K562 (cell line): Measurements from ENCODE around the gene MYH3. TPM values are rescaled to one million over a fixed set of nuclear protein-coding genes. Genes with fewer than 3 reads are reported as not detected.

Experiments
- CTBP1 ChIP-seq: fragments of 450-650 bp; IDR thresholded peaks from 2 replicates; pipeline ENCODE4 v1.6.1; 2016; ENCODE audit warnings: borderline replicate concordance
- CXXC5 ChIP-seq: fragments of 250-450 bp; sonication (Bioruptor Pico); IDR thresholded peaks from 2 replicates; pipeline ENCODE4 v1.8.0; 2022; ENCODE audit warnings: inconsistent platforms, mild to moderate bottlenecking, moderate library complexity
- MED1 ChIP-seq: sonication (generic); formaldehyde crosslinking; IDR thresholded peaks from 2 replicates; pipeline ENCODE4 v1.8.1; 2023; ENCODE audit warnings: missing genetic modification reagents, borderline replicate concordance
- SMARCB1 ChIP-seq: IDR thresholded peaks from 2 replicates; pipeline ENCODE4 v1.6.1; 2011; ENCODE audit warnings: improper control_type of control experiment, low read depth; ENCODE audit not compliant: insufficient read length
- SRSF3 ChIP-seq: fragments of 200-400 bp; formaldehyde crosslinking; IDR thresholded peaks from 2 replicates; pipeline ENCODE4 v1.6.1; 2016; ENCODE audit warnings: mild to moderate bottlenecking, low read length, moderate library complexity; ENCODE audit not compliant: insufficient read depth
- U2AF1 ChIP-seq: fragments of 200-400 bp; formaldehyde crosslinking; optimal IDR thresholded peaks from 2 replicates; pipeline ENCODE3; 2017; ENCODE audit warnings: mild to moderate bottlenecking, low read depth, low read length, moderate library complexity
- YY1 ChIP-seq, 3 experiments: IDR thresholded peaks; 2 replicates each; pipeline ENCODE4 v1.6.1; 2011; ENCODE audit warnings: low read length in 2 of 3, mild to moderate bottlenecking in 2 of 3, moderate library complexity in 2 of 3, borderline replicate concordance in 1 of 3, control low read depth in 1 of 3, low read depth in 1 of 3; ENCODE audit not compliant: insufficient read depth in 3 of 3, insufficient replicate concordance in 2 of 3, control insufficient read depth in 1 of 3, insufficient read length in 1 of 3; ENCODE audit errors: extremely low read depth in 1 of 3
- ZFPM2 ChIP-seq: fragments of 250-450 bp; sonication (Bioruptor Pico); IDR thresholded peaks from 2 replicates; pipeline ENCODE4 v1.5.1; 2022; ENCODE audit warnings: mild to moderate bottlenecking
- ZNF143 ChIP-seq: sonication (generic); formaldehyde crosslinking; IDR thresholded peaks from 2 replicates; pipeline ENCODE4 v1.9.0; 2022; ENCODE audit warnings: mild to moderate bottlenecking, missing genetic modification reagents
- ZNF263 ChIP-seq: sonication (generic); formaldehyde crosslinking; IDR thresholded peaks from 2 replicates; pipeline ENCODE4 v1.8.0; 2022; ENCODE audit warnings: mild to moderate bottlenecking, missing genetic modification reagents, borderline replicate concordance
- ZNF436 ChIP-seq: fragments of 250-450, 450-650 bp; sonication (Bioruptor Pico); formaldehyde crosslinking; IDR thresholded peaks from 2 replicates; pipeline ENCODE4 v1.7.0; 2020; ENCODE audit warnings: mild to moderate bottlenecking
- ZNF785 ChIP-seq: fragments of 250-450 bp; sonication (Bioruptor Pico); IDR thresholded peaks from 2 replicates; pipeline ENCODE4 v1.4.0; 2020; ENCODE audit warnings: mild to moderate bottlenecking
- polyA plus RNA-seq, 8 experiments: library from polyadenylated mRNA; depleted of rRNA in 4 of 8; stranded (reverse) in 5 of 8; unstranded in 3 of 8; fragments of >200 nt; fragmentation: Nextera tagmentation in 2 of 8; fragmentation: Illumina TruSeq in 1 of 8; extraction: Ambion mirVana in 2 of 8; extraction: Trizol in 1 of 8; gene quantifications; 2 replicates each; pipeline versions ENCODE4 v1.2.1 to v1.2.3, GENCODE V29; 2011 to 2014; ENCODE audit warnings: inconsistent platforms in 1 of 8, missing spikeins in 1 of 8
- total RNA-seq, 7 experiments: library from RNA; depleted of rRNA in 6 of 7; stranded (reverse); fragments of >200 nt in 6 of 7; fragmentation: Illumina TruSeq in 2 of 7; extraction: Trizol in 2 of 7; gene quantifications; 2 replicates each; pipeline versions ENCODE4 v1.2.1 to v1.2.3, GENCODE V29; 2011 to 2021; ENCODE audit warnings: low replicate concordance in 1 of 7
- TF ChIP-seq, protein P1 (sequence below), 2 experiments: fragments of 200-800 bp in 1 of 2; sonication (Bioruptor generic) in 1 of 2; sonication (generic) in 1 of 2; formaldehyde crosslinking in 1 of 2; IDR thresholded peaks in 1 of 2; conservative IDR thresholded peaks in 1 of 2; 2 replicates each; pipeline versions ENCODE4 v1.5.0 to v1.6.1; 2016 to 2020; ENCODE audit warnings: missing compliant biosample characterization in 1 of 2, missing genetic modification characterization in 1 of 2, missing genetic modification reagents in 1 of 2
- TF ChIP-seq, protein P2 (sequence below): fragments of 200-400 bp; formaldehyde crosslinking; IDR thresholded peaks from 2 replicates; pipeline ENCODE4 v1.6.1; 2017; ENCODE audit warnings: mild to moderate bottlenecking, low read depth, low read length, moderate library complexity
- TF ChIP-seq, protein P3 (sequence below): fragments of 450-650 bp; IDR thresholded peaks from 2 replicates; pipeline ENCODE4 v1.6.1; 2018; ENCODE audit not compliant: partially characterized antibody
- TF ChIP-seq, protein P4 (sequence below): sonication (generic); formaldehyde crosslinking; IDR thresholded peaks from 2 replicates; pipeline ENCODE4 v1.8.1; 2023; ENCODE audit warnings: mild to moderate bottlenecking, missing genetic modification reagents, moderate library complexity

Gene MYH3
- total and polyA plus RNA-seq, 9 of the 15 experiments (the other 6 are each of a cell fraction or from before 2014, with no cell fraction given), result 0.24 to 0.75 (median 0.40) TPM; not detected in 1

DNA sequence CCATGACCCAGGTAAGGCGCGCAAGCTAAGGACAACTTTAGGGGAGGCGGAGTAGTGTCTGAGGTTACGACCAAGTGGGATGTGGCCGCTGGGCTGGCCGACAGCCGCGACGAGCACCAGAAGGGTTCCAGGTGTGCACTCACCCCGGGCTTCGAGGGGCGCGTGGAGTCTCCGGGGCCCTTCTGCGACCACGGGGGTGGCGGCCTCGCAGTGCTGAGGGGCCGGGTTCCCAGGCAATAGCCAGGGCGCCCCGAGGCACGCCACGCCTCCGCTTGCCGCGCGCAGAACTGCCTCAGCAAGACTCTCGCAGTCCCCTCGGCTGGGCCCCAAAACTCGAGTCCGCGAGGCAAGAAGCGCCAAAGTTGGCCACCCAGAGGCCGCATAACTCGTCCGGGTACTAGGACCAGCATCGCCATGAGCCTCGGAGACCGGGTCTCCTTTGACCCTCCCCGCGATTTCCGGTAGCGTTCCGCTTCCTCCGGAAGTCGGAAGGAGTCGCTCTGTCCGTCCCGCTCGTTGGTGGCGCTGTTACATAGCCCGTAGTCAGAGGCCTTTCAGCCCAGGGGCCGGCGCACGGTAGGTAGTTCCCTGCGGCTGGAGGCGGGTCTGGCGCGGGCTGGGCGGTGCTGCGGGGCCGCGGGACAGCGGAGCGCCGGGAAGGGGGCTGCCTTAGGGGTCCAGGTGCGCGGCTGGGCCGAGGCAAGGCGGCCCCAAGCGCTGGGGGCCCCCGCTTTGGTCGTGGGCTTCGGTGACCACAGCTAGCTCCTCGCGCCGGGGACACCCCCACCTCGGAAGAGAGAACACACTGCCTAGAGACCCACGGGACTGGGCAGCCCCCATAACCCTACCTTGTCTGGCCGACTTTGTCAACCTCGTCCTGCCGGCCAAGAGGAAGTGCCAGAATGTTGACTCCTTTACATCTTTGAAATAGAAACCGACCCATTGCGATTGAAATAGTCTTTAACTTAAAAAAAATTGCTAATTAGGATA is 40.3 kb upstream of the MYH3 start, which contains the start of the genes ADPRM and SCO1 (continued):
- TF ChIP-seq, protein P1, sequence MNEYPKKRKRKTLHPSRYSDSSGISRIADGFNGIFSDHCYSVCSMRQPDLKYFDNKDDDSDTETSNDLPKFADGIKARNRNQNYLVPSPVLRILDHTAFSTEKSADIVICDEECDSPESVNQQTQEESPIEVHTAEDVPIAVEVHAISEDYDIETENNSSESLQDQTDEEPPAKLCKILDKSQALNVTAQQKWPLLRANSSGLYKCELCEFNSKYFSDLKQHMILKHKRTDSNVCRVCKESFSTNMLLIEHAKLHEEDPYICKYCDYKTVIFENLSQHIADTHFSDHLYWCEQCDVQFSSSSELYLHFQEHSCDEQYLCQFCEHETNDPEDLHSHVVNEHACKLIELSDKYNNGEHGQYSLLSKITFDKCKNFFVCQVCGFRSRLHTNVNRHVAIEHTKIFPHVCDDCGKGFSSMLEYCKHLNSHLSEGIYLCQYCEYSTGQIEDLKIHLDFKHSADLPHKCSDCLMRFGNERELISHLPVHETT (CRISPR knock-in tag; conservative IDR thresholded peaks at IDR 0.05 in 1 of 2, IDR thresholded peaks at IDR 0.05 in 1 of 2), result peak in 1 of 2 experiments; percentile 83; a peak in 2 of 4 replicates
- TF ChIP-seq, protein P2, sequence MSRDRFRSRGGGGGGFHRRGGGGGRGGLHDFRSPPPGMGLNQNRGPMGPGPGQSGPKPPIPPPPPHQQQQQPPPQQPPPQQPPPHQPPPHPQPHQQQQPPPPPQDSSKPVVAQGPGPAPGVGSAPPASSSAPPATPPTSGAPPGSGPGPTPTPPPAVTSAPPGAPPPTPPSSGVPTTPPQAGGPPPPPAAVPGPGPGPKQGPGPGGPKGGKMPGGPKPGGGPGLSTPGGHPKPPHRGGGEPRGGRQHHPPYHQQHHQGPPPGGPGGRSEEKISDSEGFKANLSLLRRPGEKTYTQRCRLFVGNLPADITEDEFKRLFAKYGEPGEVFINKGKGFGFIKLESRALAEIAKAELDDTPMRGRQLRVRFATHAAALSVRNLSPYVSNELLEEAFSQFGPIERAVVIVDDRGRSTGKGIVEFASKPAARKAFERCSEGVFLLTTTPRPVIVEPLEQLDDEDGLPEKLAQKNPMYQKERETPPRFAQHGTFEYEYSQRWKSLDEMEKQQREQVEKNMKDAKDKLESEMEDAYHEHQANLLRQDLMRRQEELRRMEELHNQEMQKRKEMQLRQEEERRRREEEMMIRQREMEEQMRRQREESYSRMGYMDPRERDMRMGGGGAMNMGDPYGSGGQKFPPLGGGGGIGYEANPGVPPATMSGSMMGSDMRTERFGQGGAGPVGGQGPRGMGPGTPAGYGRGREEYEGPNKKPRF, result no peak
- TF ChIP-seq CTBP1, result peak; percentile 31; the same call in 1 of the 2 replicates
- TF ChIP-seq, protein P3, sequence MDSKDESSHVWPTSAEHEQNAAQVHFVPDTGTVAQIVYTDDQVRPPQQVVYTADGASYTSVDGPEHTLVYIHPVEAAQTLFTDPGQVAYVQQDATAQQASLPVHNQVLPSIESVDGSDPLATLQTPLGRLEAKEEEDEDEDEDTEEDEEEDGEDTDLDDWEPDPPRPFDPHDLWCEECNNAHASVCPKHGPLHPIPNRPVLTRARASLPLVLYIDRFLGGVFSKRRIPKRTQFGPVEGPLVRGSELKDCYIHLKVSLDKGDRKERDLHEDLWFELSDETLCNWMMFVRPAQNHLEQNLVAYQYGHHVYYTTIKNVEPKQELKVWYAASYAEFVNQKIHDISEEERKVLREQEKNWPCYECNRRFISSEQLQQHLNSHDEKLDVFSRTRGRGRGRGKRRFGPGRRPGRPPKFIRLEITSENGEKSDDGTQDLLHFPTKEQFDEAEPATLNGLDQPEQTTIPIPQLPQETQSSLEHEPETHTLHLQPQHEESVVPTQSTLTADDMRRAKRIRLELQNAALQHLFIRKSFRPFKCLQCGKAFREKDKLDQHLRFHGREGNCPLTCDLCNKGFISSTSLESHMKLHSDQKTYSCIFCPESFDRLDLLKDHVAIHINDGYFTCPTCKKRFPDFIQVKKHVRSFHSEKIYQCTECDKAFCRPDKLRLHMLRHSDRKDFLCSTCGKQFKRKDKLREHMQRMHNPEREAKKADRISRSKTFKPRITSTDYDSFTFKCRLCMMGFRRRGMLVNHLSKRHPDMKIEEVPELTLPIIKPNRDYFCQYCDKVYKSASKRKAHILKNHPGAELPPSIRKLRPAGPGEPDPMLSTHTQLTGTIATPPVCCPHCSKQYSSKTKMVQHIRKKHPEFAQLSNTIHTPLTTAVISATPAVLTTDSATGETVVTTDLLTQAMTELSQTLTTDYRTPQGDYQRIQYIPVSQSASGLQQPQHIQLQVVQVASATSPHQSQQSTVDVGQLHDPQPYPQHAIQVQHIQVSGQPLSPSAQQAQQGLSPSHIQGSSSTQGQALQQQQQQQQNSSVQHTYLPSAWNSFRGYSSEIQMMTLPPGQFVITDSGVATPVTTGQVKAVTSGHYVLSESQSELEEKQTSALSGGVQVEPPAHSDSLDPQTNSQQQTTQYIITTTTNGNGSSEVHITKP, result peak; percentile 94
- no peak for TF ChIP-seq ZNF785 (CRISPR knock-in tag)
- TF ChIP-seq, protein P4, sequence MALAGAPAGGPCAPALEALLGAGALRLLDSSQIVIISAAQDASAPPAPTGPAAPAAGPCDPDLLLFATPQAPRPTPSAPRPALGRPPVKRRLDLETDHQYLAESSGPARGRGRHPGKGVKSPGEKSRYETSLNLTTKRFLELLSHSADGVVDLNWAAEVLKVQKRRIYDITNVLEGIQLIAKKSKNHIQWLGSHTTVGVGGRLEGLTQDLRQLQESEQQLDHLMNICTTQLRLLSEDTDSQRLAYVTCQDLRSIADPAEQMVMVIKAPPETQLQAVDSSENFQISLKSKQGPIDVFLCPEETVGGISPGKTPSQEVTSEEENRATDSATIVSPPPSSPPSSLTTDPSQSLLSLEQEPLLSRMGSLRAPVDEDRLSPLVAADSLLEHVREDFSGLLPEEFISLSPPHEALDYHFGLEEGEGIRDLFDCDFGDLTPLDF (CRISPR knock-in tag), result no peak
- no peak for TF ChIP-seq ZNF263
- TF ChIP-seq ZNF143 (CRISPR knock-in tag), result no peak
- no peak for TF ChIP-seq ZFPM2 (CRISPR knock-in tag)
- TF ChIP-seq SMARCB1, result no peak
- no peak for TF ChIP-seq ZNF436 (CRISPR knock-in tag)
- TF ChIP-seq SRSF3, result no peak
- TF ChIP-seq YY1 (IDR thresholded peaks at IDR 0.05; ENCODE audit: borderline replicate concordance in 1 of 3, control insufficient read depth in 1 of 3, extremely low read depth in 1 of 3, insufficient read depth in 3 of 3, insufficient read length in 1 of 3, insufficient replicate concordance in 2 of 3, low read depth in 1 of 3, low read length in 2 of 3), result peak in 2 of 3 experiments; percentile 29 to 44
- TF ChIP-seq CXXC5, result peak; percentile 72
- no peak for TF ChIP-seq MED1 (CRISPR knock-in tag)
- TF ChIP-seq U2AF1, result no peak
